Activated CD8-positive, alpha-beta memory T cell treated with anti-CD3 and anti-CD28 coated beads, Interleukin-2, amount 50 U/mL, for 1 hour (primary cell): Measurements from ENCODE around the gene TXNDC8.
"Not testable (repeated sequence)": the region's sequence is repeated elsewhere in the genome, so short reads cannot be mapped to it uniquely, and the experiment has no call there.

Experiments
- DNase-seq: peaks from one replicate; pipeline ENCODE4 v3.0.0-alpha.2; 2020; ENCODE audit errors: extremely low read depth

TXNDC8 gene

DNA sequence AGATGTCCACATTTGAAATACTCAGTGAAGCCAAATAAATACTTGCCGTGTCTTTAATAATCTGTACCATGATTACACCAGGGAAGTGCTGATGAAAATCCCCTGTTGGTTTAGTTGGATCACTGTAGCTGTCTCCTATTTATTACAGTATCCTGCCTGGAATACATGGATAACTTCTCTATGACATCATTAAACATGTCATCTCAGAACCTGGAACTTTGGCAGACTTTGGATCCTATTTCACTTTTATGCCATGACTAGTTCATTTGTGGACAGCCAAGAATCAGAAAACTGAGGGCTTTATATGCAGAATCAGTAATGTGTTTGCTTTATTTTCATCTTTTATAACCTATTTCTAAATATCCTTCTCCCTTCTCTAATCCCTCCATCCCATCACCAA lies at the start of gene TXNDC8:
TXNDC8 (minus strand) TSS at position 137 of the 400 bp plus-strand sequence.
- DNase-seq = no peak

DNA sequence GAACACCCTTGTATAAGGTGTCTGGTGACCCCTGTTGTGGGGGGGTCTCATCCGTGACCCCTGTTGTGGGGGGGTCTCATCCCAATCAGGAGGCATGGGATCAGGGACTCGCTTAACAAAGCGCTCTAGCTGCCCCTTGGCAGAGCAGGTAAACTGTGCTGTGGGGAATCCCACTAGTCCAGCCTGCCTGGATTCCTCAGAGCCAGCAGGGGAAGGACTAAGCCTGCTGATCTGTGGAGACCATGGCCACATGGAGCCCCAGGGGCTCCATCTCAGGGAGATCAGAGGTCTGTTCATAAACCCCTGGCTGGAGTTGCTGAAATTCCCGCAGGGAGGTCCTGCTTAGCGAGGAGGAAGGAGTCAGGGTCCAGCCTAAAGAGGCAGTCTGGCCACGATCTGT lies 45.8 kb upstream of the TXNDC8 start:
- no peak for DNase-seq

DNA sequence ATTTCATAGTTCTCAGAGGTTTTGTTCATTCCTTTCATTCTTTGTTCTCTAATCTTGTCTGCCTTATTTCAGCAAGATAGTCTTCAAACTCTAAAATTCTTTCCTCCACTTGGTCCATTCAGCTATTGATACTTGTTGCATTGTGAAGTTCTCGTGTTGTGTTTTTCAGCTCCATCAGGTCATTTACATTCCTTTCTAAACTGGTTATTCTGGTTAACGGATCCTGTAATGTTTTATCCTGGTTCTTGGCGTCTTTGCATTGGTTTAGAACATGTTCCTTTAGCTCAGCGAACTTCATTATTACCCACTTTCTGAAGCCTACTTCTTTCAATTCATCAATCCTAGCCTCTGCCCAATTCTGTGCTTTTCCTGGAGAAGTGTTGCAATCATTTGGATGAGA lies 45.1 kb upstream of the TXNDC8 start:
- DNase-seq = no peak

DNA sequence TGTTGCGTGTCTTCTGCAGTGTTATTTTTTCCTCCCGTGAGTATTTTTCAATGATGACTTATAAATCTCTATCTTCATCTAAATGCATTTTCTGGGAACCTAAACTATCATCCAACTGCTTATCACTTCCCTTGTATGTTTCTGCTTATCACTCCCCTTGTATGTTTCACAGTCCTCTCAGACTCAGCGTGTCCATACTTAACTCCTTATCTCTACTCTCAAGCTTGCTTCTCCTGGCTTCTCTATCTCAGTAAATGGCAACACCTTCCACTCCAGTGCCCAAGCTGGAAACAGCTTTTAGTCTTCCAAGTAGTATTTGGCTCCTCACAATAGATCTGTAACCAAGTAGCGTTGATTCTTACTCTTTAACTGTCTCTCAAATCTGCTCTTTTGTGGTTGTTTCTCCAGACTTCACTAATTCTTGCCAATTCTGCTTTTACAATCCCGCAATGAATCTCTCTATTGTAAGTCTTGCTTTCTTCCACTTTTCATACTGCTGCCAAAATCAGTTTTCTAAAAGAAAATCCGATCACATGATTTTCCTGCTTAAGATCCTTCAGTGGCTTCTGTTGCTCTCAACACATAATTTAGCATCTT lies 33.8 kb upstream of the TXNDC8 start:
- DNase-seq = no peak

DNA sequence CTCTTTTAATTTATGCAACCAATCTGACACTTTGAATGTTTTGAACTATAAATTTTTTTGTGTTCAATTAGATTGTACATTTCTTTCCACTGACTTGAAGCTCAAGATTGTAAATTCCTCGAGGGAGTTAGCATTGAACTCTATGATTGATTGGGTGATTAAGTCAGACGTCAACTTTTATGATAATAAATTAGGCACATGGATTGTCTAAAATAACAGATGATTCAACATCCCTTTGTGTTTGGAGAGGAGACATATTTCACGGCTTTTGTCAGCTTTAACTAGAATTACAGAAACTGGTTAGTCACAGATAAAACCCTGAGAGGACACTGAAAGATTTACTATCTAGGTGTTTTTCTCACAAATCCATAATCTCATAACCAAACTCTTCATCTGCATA lies 32.7 kb upstream of the TXNDC8 start:
- no peak for DNase-seq

DNA sequence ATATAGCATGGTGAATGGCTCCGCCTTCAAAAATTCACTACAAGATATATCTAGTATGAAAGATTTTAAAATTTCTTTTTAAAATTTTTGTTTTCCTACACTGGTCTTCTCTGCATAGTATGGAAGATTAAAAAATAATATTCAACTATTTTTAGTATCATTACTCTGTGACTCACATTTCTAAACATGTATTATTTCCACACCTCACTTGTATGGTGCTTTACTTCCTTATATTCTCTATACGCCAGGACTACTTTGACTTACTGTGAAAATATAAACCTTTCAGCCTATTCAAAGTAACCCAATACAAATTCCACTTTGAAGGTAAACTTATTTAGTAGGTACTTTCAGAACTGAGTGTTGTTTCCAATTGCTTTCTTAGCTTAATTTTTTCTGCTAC lies 26.8 kb upstream of the TXNDC8 start:
- no peak for DNase-seq

DNA sequence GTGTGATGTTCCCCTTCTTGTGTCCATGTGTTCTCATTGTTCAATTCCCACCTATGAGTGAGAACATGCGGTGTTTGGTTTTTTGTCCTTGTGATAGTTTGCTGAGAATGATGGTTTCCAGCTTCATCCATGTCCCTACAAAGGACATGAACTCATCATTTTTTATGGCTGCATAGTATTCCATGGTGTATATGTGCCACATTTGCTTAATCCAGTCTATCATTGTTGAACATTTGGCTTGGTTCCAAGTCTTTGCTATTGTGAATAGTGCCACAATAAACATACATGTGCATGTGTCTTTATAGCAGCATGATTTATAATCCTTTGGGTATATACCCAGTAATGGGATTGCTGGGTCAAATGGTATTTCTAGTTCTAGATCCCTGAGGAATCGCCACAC lies 21.3 kb upstream of the TXNDC8 start:
- not testable (repeated sequence) for DNase-seq

DNA sequence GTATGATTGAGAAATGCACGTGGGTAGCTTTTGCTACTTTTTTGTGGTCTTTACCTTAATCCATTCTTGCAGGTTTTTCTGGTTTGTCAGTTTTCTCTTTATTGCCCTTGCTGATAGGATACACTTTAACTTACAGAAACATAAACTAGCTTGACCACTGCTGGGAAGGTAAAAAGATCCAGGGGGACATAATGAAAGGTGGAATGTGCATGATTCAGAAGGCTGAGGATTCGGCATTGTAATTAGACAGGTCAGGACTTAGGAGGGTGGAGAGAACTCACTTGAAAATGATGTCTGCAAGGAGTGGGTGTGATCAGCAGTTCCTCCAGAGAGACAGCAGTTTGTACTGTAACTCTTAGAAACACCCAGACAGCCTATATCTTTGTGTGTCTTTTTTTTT lies 19.8 kb upstream of the TXNDC8 start:
- DNase-seq = no peak

DNA sequence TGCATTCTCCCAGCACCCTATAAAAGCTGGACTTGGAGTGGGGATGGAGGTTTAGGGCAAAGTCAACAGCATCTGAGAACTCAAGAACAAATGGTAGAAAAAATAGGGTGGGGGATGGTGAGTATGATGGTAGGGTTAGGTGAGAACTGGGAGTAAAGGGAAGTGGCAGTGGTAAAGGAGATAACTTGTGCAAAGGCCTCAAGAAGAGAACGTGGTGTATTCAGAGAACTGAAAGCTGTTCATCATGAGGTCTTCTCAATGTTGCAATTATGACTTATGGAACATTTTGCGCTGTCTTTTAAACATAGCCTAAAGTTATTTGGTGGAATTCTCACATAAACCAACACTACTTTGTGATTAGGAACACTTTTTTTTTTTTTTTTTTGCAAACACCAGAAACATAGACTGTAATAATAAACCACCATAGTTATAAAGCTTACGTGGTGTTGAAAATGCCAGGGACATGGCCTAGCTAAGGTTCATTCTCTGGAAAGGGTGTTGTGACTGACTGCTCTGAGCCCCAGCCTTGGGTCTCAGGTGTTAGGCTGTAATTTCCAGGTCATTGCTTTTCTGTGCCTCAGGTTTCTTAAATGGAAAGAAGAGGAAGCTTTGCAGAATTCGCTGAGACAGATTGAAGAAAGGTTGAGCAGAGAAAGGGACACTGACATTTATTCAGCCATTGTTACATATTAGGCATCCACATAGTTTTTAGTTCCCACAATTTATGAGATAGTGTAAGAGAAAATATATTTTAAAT lies 19.2 kb upstream of the TXNDC8 start:
- no peak for DNase-seq

DNA sequence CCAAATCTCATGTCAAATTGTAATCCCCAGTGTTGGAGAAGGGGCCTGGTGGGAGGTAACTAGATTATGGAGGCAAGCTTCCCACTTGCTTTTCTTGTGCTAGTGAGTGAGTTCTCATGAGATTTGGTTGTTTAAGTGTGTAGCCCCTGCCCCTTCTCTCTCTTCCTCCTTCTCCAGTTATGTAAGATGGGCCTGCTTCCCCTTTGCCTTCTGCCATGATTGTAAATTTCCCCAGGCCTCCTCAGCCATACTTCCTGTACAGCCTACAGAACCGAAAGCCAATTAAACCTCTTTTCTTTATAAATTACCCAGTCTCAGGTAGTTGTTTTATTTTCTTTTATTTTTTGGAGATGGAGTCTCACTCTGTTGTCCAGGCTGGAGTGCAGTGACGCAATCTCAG lies 18.2 kb upstream of the TXNDC8 start:
- no peak for DNase-seq

DNA sequence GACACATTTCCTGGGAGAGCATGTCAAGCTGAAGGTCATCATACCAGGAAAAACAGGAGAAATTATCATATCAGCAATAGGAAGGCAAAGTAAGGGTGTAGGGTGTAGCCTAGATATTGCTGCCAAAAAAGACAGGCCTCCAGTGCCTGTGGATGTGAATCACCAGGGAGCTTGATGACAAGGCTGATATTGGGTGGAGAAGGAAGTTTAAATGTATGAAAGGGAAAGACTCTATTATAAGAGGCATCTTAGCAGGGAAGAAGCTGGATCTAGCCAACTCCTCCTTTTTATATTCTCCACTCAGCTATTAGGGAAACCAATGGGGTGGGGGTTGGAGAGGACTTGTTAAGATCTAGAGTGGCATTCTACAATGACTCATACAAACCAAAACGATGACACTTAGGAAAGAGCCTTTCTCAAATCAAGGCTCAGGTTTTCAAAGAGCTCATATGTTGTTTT lies 13.4 kb upstream of the TXNDC8 start:
- no peak for DNase-seq

DNA sequence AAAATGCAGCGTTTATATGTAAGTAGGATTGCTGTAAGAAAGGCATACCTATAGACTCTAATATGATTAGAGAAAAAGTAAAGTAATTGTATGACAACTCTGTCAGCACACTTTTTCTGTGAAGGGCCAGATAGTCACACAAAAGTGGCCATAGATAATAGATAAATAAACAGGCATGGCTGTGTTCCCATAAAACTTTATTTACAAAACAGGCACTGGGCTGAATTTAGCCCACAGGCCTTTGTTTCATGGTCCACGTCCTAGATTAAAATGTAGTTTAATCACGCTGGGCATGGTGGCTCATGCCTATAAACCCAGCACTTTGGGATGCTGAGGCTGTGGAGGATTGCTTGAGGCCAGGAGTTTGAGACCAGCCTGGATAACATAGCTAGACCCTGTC lies 8.7 kb upstream of the TXNDC8 start:
- DNase-seq = no peak

DNA sequence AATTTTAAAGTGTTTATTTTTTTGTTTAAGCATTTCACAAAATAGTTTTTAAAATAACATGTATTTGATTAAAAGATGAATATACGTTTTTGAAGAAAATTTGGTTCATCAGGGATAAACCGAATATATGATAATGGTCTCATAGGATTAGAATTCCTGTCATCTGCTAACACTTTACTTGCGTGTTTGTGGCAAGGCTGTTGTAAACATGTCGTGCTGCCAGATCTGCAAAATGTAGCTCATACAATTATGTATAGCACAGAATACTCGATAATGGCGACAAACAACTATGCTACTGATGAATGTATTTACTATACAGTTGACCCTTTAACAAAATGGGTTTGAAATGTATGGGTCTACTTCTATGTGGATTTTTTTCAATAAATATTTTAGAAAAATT lies 7.2 kb upstream of the TXNDC8 start:
- no peak for DNase-seq

DNA sequence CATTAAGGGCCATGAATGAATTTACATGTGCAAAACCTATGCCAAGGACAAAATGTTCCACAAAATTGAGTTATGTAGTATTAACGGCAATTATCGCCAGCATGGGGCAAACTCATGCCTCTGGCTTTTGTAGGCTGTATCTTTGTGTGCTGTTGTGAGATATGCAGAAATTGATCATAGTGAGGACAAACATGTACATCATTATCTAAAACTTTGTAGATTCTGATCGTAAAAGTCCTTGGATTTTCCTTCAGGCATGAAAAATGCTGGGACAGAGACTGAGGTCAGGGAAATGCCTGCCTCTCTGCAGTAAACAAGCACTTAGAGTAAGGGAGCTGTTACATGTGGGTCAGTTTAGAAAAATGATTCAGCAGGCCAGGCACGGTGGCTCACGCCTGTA lies 5.9 kb upstream of the TXNDC8 start:
- DNase-seq = no peak

DNA sequence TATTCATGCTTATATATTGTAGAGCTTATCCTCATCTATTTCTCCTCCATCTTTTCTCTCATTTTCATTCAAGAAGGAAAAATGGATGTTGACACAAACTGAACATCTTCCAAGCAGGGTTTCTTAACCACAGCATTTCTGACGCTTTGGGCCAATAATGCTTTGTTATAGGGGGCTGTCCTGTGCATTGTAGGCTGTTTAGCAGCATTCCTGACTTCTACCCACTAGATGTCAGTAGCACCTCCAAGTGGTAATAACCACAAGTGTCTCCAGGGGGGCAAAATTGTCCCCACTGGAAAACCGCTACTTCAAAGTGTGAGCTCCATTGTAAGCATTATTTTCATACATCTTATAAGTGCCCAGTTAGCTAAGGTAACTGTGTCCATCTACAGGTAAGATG lies 2.6 kb upstream of the TXNDC8 start:
- no peak for DNase-seq

DNA sequence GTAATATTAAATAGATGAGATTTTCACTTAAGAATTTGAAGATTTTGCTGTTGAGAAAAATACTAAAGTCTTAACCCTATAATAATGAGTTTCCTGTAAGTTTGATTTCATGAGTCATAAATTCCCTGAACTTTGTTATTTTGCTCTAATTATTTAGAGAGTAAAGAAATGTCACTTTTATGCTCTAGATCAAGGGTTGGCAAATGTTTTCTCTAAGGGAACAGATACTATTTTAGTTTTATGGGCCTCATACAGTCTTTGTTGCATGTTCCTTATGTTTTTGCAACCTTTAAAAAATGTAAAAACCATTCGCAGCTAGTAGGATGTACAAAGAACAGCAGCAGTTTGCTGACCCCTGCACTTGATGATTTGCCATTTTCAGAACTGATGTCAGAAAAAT lies 480 bp upstream of the TXNDC8 start:
- DNase-seq = no peak

DNA sequence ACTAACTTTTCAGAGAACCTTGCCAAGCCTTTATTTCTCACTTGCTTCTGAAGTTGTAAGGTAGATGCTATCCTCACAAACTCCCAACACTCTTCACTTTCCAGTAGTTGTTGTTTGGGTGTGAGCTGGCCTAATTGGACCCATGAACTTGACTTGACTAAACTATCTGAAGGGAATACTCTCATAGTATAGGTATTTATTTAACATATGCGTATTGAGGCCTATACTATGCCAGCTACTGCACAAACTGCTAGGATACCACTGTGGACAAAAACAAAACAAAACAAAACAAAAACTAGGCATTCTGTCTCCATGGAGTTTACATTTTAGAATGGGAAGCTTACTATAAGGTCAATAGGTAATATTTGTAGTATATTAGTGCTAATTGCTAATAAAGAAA lies 1.3 kb downstream of the TXNDC8 start:
- DNase-seq = no peak

DNA sequence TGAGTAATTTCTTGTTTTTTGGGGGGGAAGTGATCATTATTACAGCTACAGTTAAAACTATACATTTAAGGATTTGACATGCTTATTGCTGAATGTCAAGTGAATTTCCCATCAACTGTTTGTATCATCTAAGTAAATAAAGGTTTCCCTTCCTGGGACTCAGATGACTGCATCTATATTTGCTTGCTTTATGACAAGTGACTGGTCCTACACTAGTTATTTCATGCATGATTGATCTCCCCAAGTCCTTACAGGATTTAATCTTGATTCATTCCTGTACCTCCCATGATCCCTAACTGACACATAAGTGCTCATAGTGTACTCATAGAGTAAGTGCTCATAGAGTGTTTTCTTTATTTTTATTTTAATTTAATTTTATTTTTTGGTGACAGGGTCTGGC lies 2.8 kb downstream of the TXNDC8 start:
- no peak for DNase-seq

DNA sequence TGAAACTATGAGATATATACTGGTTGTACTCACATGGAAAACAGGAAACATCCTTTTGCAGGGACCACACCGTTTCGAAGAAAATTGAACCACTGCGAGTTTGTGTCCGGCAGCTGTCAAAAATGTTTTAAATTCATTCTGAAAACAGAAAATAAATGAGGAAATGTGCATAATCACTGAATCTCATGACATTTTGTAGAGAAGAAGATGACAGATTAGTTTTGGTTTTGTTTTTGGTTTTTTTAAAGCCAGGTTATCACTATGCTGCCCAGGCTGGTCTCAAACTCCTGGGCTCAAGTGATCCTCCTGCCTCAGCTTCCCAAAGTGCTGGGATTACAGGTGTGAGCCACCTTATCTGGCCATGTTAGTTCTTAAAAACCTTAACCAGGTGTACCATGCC lies 3.5 kb downstream of the TXNDC8 start:
- no peak for DNase-seq

DNA sequence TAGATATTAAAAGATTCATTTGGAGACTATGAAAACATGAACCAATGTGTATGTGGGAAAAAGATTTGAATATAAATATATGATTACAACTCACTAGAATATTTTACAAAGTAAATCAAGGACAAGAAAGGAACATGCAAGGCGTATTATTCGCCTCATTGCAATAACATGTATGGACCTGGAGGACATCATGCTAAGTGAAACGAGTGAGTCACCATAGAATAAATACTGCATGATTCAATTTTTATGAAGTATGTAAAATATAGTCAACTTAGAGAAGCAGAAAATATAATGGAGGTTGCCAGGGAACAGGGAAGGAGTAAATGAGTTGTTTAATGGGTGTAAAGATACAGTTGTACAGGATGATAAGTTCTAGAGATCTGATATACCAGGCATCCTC lies 4.9 kb downstream of the TXNDC8 start:
- DNase-seq = no peak

DNA sequence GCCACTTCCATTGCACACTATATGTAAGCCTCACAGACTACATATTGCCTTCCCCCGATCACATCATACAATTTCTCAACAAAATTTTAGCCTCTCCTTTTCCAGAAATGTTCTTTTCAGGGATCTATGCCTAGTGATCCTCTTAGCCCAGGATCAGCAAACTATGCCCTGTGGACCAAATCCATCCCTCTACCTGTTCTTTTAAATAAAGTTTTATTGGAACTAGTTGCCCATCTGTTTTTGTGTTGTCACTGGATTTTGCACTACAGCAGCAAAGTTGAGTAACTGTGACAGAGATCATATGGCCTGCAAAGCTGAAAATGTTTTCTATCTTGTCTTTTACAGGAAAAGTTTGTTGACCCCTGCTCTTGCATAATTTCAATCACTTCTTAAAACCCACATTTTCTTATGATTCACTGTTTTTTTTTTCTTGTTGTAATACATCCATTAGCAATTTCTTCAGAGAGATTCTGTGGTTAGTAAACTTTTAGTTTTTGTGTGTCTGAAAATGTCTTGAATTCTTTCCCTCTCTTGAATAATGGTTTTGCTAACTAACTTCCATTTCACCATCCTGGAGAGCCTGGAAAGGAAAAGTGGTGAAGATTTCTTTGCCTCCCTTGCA lies 7.1 kb downstream of the TXNDC8 start:
- DNase-seq = no peak

DNA sequence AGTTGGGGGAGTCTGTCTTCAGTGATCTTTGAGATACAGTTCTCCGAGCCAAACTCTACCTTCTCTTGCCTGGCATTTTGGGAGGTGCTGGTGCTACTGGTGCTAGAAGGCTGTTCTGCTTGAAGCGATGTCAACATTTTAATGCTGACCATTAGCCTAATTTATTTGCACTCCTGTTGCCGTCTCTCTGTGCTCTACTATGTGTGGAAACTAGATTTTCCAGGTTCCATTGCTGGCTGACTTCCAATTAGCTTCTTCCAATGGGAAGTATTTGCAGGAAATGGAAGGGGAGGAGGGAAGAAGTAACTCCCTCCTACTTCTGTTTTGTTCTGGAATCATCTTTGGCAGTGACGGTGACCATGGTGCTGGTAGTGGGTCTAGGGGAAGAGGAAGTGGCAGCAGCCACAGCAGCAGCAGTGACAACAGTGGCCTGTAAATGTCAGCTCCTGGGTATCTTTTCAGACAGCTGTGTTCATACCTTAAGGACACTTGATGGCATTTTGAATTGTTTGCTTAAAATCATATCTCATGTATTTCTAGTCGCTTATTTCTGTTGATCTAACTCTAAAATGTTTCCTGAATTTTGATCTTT lies 7.9 kb downstream of the TXNDC8 start:
- no peak for DNase-seq

DNA sequence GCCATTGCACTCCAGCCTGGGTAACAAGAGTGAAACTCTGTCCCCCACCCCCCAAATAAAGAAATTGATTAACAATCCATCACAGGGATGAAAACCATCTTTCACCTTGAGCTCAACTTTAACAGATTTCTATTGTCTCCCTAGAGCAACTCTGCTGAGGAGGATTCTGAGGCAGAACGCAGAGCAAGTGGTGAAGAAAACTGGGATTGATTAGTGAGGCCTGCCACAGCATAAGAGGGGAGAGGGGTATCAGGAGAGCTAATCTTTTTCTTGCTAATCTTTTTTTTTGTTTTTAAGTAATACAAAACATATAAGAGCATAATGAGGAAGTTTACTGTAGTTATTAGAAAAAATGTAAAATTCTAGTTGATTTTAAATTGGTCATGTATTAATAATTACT lies 8.9 kb downstream of the TXNDC8 start:
- no peak for DNase-seq
